HFF-Myc (cell line): Measurements from ENCODE around the gene DNAH8.

Experiments
- DNase-seq: peaks from one replicate; pipeline ENCODE4 v3.0.0-alpha.2; 2011; ENCODE audit warnings: low read depth; ENCODE audit errors: extremely low read depth
- H3K4me3 ChIP-seq: replicated peaks from 2 replicates; pipeline ENCODE4 v1.5.1; 2011; ENCODE audit warnings: low read depth, mild to moderate bottlenecking, control low read depth, low read length
- CTCF ChIP-seq: IDR thresholded peaks from 2 replicates; pipeline ENCODE4 v1.5.1; 2012; ENCODE audit warnings: mild to moderate bottlenecking, low read depth, low read length, control low read depth; ENCODE audit errors: missing control alignments

Gene DNAH8

GRCh38 chr6:39037082-39037508 lies 322.0 kb downstream of the DNAH8 start:
- no peak overlapping the region for H3K4me3 ChIP-seq
- no peak for DNase-seq
- no peak for TF ChIP-seq CTCF

GRCh38 chr6:39037707-39038106 lies 322.6 kb downstream of the DNAH8 start:
- no peak overlapping the region for H3K4me3 ChIP-seq
- DNase-seq = no peak
- TF ChIP-seq CTCF = no peak

- no peak overlapping the region for H3K4me3 ChIP-seq
- no peak for TF ChIP-seq CTCF
- DNase-seq = no peak
Measured at GRCh38 chr6:39040080-39040673, 325.1 kb downstream of the DNAH8 start.

- no peak overlapping the region for H3K4me3 ChIP-seq
- no peak for DNase-seq
- no peak for TF ChIP-seq CTCF
Measured at GRCh38 chr6:39041072-39041471, 326.0 kb downstream of the DNAH8 start.

DNA sequence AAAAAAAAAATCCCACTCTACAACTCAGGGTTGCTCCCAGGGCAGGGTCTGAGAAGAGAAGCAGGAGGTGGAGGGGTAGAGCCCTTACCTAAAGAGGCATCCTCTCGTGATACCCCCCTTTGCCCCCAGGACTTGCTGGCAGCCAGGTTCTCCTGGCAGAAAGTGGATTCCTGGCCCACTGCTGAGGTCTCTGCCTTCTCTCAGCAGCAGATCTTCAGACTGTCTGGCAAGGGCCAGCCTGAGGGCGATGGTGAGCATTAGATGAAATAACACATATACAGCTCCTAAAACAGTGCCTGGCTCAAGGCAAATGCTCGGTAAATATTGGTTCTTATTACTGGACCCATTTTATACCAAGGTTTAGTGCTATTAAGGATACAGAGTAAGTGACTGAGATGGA lies 328.7 kb downstream of the DNAH8 start:
- TF ChIP-seq CTCF = no peak
- DNase-seq = no peak
- H3K4me3 ChIP-seq = no peak overlapping the region

DNA sequence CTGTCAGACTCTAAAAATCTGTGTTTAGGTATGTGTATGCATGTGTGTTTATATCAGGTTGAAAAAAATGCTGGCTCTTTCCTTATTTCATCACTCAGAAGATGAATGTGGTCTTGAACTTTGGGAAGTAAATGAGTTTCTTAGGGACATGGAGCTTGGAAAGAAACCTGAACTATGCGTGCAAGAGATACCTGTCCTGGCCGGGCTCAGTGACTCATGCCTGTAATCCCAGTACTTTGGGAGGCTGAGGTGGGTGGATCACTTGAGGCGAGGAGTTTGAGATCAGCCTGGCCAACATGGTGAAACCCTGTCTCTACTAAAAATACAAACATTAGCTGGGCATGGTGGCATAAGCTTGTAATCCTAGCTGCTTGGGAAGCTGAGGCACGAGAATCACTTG lies 329.1 kb downstream of the DNAH8 start:
- no peak for DNase-seq
- H3K4me3 ChIP-seq = no peak overlapping the region
- TF ChIP-seq CTCF = no peak
